Parathyroid adenoma (tissue), 2 donors: ENCODE data around the gene STOX2.

Source experiments
- H2AFZ ChIP-seq: fragments of 300-600 bp; sonication (generic); one replicate; pipeline ENCODE4 v1.7.0; 2017; ENCODE audit warnings: antibody characterized with exemption, mild to moderate bottlenecking
- H3K27ac ChIP-seq: fragments of 300-600 bp; sonication (generic); one replicate; pipeline ENCODE4 v1.7.0; 2017
- H3K27me3 ChIP-seq: fragments of 300-600 bp; sonication (generic); one replicate; pipeline ENCODE4 v1.7.0; 2017; ENCODE audit warnings: low read length; ENCODE audit not compliant: control insufficient read depth, insufficient read depth
- H3K36me3 ChIP-seq: fragments of 300-600 bp; sonication (generic); one replicate; pipeline ENCODE4 v1.7.0; 2017; ENCODE audit warnings: low read length; ENCODE audit not compliant: control insufficient read depth, insufficient read depth
- H3K4me1 ChIP-seq: fragments of 300-600 bp; sonication (generic); one replicate; pipeline ENCODE4 v1.7.0; 2017; ENCODE audit warnings: control low read depth
- H3K4me2 ChIP-seq: fragments of 300-600 bp; sonication (generic); one replicate; pipeline ENCODE4 v1.7.0; 2017; ENCODE audit warnings: low read length
- H3K4me3 ChIP-seq: fragments of 300-600 bp; sonication (generic); one replicate; pipeline ENCODE4 v1.7.0; 2017; ENCODE audit warnings: low read depth, low read length
- H3K79me2 ChIP-seq: fragments of 300-600 bp; sonication (generic); one replicate; pipeline ENCODE4 v1.7.0; 2017; ENCODE audit warnings: control low read depth
- H3K9ac ChIP-seq: fragments of 300-600 bp; sonication (generic); one replicate; pipeline ENCODE4 v1.7.0; 2017; ENCODE audit warnings: mild to moderate bottlenecking
- H3K9me3 ChIP-seq: fragments of 300-600 bp; sonication (generic); one replicate; pipeline ENCODE4 v1.7.0; 2017; ENCODE audit warnings: low read length; ENCODE audit not compliant: control insufficient read depth
- CTCF ChIP-seq: fragments of 300-600 bp; sonication (generic); IDR thresholded peaks from one replicate; pipeline ENCODE4 v1.7.0; 2017; ENCODE audit warnings: antibody characterized with exemption, mild to moderate bottlenecking
- donor health status: primary hyperparathyroidism.

STOX2 gene

GRCh38 chr4:183926950-183927349, 21.8 kb downstream of the STOX2 start:
- Histone ChIP-seq H3K4me2 (no peak overlapping the region), H3K27me3 (no peaks in the 10 kb centered on the region), H3K9ac (no peak overlapping the region), H3K79me2 (peaks cover 2% of the 10 kb centered on the region), H2AFZ (no peak overlapping the region), H3K36me3 (no peaks in the 10 kb centered on the region), H3K4me1 (no peaks in the 10 kb centered on the region), H3K9me3 (no peaks in the 10 kb centered on the region), H3K4me3 (no peak overlapping the region), H3K27ac (no peak overlapping the region)
- no peak for TF ChIP-seq CTCF

GRCh38 chr4:183932576-183932975, 27.5 kb downstream of the STOX2 start:
- H3K9ac ChIP-seq: no peak overlapping the region
- no peaks in the 10 kb centered on the region for H3K36me3 ChIP-seq
- H3K4me3 ChIP-seq: no peak overlapping the region
- H3K9me3 ChIP-seq: no peaks in the 10 kb centered on the region
- H2AFZ ChIP-seq: no peak overlapping the region
- TF ChIP-seq CTCF: no peak
- H3K27me3 ChIP-seq: no peaks in the 10 kb centered on the region
- H3K4me2 ChIP-seq: no peak overlapping the region
- no peak overlapping the region for H3K27ac ChIP-seq
- peaks cover 2% of the 10 kb centered on the region for H3K79me2 ChIP-seq
- no peaks in the 10 kb centered on the region for H3K4me1 ChIP-seq

- Histone ChIP-seq H3K27ac (no peak overlapping the region), H3K4me2 (no peak overlapping the region), H3K9me3 (no peaks in the 10 kb centered on the region), H3K79me2 (peaks cover 2% of the 10 kb centered on the region), H3K36me3 (no peaks in the 10 kb centered on the region), H3K9ac (no peak overlapping the region), H3K27me3 (no peaks in the 10 kb centered on the region), H2AFZ (no peak overlapping the region), H3K4me1 (no peaks in the 10 kb centered on the region), H3K4me3 (no peak overlapping the region)
- no peak for TF ChIP-seq CTCF
These were observed 29.7 kb downstream of the STOX2 start for GRCh38 chr4:183934761-183935160.

- H3K4me3 ChIP-seq: no peak overlapping the region
- H3K79me2 ChIP-seq: peaks cover 2% of the 10 kb centered on the region
- TF ChIP-seq CTCF: no peak
- H3K4me1 ChIP-seq: no peaks in the 10 kb centered on the region
- H3K36me3 ChIP-seq: no peaks in the 10 kb centered on the region
- H3K27ac ChIP-seq: no peak overlapping the region
- H3K9ac ChIP-seq: no peak overlapping the region
- H3K27me3 ChIP-seq: no peaks in the 10 kb centered on the region
- H3K4me2 ChIP-seq: no peak overlapping the region
- H2AFZ ChIP-seq: no peak overlapping the region
- no peaks in the 10 kb centered on the region for H3K9me3 ChIP-seq
These were observed 30.4 kb downstream of the STOX2 start for GRCh38 chr4:183935355-183936005.

GRCh38 chr4:183936047-183936446, 30.9 kb downstream of the STOX2 start:
- Histone ChIP-seq H3K27ac (no peak overlapping the region), H2AFZ (no peak overlapping the region), H3K4me1 (no peaks in the 10 kb centered on the region), H3K4me2 (no peak overlapping the region), H3K9ac (no peak overlapping the region), H3K4me3 (no peak overlapping the region), H3K27me3 (no peaks in the 10 kb centered on the region), H3K9me3 (no peaks in the 10 kb centered on the region), H3K36me3 (no peaks in the 10 kb centered on the region), H3K79me2 (peaks cover 2% of the 10 kb centered on the region)
- no peak for TF ChIP-seq CTCF
